ENCODE measurements around the gene STRIT1.

GRCh38 chr3:155339052-155339451 lies 45.6 kb upstream of the STRIT1 start:
- TF ChIP-seq, protein P1, sequence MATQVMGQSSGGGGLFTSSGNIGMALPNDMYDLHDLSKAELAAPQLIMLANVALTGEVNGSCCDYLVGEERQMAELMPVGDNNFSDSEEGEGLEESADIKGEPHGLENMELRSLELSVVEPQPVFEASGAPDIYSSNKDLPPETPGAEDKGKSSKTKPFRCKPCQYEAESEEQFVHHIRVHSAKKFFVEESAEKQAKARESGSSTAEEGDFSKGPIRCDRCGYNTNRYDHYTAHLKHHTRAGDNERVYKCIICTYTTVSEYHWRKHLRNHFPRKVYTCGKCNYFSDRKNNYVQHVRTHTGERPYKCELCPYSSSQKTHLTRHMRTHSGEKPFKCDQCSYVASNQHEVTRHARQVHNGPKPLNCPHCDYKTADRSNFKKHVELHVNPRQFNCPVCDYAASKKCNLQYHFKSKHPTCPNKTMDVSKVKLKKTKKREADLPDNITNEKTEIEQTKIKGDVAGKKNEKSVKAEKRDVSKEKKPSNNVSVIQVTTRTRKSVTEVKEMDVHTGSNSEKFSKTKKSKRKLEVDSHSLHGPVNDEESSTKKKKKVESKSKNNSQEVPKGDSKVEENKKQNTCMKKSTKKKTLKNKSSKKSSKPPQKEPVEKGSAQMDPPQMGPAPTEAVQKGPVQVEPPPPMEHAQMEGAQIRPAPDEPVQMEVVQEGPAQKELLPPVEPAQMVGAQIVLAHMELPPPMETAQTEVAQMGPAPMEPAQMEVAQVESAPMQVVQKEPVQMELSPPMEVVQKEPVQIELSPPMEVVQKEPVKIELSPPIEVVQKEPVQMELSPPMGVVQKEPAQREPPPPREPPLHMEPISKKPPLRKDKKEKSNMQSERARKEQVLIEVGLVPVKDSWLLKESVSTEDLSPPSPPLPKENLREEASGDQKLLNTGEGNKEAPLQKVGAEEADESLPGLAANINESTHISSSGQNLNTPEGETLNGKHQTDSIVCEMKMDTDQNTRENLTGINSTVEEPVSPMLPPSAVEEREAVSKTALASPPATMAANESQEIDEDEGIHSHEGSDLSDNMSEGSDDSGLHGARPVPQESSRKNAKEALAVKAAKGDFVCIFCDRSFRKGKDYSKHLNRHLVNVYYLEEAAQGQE (IDR thresholded peaks at IDR 0.05; ENCODE audit: insufficient read depth in 1 of 2, low read depth in 2 of 2, low read length in 1 of 2), result no peak
- TF ChIP-seq, protein P2, sequence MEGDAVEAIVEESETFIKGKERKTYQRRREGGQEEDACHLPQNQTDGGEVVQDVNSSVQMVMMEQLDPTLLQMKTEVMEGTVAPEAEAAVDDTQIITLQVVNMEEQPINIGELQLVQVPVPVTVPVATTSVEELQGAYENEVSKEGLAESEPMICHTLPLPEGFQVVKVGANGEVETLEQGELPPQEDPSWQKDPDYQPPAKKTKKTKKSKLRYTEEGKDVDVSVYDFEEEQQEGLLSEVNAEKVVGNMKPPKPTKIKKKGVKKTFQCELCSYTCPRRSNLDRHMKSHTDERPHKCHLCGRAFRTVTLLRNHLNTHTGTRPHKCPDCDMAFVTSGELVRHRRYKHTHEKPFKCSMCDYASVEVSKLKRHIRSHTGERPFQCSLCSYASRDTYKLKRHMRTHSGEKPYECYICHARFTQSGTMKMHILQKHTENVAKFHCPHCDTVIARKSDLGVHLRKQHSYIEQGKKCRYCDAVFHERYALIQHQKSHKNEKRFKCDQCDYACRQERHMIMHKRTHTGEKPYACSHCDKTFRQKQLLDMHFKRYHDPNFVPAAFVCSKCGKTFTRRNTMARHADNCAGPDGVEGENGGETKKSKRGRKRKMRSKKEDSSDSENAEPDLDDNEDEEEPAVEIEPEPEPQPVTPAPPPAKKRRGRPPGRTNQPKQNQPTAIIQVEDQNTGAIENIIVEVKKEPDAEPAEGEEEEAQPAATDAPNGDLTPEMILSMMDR (IDR thresholded peaks at IDR 0.05), result no peak
- no peak for TF ChIP-seq TCF7L2 (IDR thresholded peaks at IDR 0.05; ENCODE audit: low read depth, low read length)

Measured in Panc1 (cell line).